NCI-H1436 (cell line): ENCODE results near the gene CPZ.

Source experiments
- DNase-seq: peaks from one replicate; lab custom pipeline; 2025; lab: John Stamatoyannopoulos, UW

The CPZ gene

DNA sequence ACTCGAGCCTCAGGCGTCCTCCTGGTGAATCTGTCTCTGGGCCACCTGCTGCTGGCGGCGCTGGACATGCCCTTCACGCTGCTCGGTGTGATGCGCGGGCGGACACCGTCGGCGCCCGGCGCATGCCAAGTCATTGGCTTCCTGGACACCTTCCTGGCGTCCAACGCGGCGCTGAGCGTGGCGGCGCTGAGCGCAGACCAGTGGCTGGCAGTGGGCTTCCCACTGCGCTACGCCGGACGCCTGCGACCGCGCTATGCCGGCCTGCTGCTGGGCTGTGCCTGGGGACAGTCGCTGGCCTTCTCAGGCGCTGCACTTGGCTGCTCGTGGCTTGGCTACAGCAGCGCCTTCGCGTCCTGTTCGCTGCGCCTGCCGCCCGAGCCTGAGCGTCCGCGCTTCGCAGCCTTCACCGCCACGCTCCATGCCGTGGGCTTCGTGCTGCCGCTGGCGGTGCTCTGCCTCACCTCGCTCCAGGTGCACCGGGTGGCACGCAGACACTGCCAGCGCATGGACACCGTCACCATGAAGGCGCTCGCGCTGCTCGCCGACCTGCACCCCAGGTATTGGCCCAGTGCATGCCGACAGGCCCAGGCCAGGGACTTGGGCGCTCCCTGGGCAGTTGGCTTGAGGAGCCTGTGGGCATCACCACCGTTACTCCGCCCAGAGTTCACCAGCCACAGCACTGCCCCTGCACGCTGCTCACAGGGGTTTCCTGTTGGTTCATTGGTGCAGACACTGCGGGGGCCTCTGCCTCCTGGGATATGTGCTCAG is 11.3 kb upstream of the CPZ start:
- DNase-seq, result no peak

DNA sequence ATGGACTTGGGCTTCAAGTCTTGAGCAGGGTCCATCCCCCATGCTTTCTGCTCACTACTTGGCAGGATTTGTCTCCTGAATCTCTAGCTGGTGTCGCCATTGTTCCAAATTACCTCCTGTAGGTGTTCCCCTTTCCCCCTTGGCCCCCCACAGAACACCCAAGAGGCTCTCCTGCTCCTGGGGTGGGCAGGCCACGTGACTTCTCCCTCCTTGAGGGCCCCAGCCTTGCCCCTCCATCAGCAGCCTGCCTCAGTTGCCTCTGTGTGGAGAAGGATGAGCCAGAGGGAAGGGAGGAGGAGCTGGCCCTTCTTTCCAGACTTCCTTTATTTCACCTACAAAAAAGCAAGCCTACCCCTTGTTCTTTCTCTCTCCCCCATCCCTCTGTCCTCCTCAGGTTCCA is 10.5 kb upstream of the CPZ start:
- no peak for DNase-seq

DNA sequence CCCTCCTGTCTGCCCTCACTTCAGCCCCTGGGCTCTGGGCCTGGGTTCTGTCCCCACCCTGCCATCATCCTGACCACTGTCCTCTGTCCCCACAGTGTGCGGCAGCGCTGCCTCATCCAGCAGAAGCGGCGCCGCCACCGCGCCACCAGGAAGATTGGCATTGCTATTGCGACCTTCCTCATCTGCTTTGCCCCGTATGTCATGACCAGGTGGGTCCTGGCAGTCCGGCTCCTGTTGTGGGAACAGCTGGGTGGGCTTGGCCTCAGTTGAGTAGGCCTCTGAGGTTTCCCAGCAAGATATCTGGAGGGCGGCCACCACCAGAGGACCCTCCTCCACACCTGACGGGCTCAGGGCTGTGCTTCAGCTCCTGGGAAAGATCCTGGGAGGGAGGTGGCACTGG is 10.1 kb upstream of the CPZ start:
- DNase-seq, result no peak

DNA sequence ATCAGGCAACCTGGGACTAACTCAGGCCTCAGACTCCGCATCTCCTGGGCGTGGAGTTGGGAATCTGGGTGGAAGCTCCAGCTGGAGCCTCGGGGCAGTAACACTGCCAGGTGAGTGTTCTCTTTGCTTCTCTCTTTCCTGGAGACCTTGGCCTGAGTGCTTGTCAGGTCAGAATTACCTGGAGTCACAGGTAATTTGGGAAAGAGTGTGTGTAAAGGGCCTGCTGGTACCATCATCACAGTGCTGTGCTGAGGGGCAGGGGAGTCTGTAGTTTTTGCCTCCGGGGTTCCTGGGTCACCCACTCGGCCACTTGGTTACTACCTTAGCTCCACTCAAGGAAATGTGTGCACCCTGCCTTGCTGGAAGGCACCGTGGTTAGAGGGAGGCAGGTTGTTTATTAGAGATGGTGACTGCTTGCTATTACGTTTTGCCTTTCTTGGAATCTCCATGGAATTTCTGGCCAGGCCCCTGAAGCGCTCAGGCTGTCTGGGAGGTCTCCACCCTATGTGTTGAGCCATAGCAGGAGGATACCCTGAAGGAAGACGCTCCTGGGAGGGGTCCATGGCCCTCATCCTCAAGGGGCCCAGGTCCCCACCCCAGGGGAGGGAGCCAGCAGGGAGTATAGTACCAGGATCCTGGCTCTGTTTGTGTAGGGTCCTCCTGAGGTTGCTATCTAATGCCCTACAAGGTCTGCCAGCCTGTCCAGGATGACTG is 9.5 kb upstream of the CPZ start:
- no peak for DNase-seq

DNA sequence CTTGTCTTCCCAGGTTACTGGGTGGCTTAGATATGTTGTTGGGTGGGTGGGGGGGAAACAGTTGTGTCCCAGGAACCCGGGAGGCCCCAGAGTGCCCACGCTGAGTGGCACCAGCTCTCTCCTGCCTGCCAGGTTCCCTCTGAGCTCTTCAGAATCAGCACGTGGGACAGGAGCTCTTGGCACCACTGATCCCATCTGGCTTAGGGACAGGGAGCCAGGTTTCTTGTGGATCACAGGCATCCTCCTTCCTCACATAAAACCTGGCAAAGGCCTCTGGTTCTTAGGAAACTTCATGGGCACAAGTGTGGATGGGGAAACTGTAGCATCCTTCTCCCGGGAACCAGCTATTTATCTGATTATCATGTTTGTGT is 8.9 kb upstream of the CPZ start:
- no peak for DNase-seq

DNA sequence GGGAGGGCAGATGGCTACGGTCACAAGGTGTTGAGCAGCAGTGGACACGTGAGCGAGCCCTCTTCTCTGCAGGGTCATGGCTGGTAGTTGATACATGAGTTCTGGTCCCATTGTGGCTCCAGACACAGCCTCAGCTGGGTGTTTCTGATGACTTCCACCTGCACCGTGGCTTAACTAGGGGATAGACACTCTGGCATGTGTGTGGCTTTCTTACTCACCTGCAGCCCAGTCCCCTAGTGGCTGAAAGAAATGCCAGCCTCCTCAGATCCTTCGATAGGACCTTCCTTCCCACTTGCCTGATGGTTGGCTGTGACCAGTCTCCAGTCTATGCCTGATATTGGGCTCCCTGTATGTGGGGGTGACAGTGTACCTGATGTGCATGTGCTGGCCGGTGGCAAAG is 7.4 kb upstream of the CPZ start:
- DNase-seq, result no peak

DNA sequence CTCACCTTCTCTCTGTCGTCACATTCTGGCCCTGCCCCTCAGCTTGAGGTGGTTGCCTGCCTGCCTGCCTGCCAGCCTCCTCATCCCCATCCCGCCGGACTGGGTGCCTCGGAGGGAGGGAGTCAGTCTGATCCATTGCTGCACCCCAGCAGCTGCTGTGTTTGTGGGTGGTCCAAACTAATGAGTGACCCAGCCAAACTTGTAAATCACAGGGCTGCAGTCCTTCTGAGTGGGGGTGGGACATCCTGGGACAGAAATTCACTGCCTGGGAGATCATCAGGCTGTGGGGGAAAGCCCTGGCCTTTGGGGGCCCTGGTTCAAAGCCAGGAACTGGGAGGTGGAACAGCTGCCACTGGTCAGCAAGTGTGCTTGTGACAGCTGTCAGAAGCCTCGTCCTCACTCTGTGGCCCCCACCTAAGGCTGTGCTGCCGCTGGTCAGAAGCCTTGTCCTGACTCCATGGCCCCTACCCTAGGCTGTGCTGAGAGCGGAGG is 6.8 kb upstream of the CPZ start:
- DNase-seq, result no peak

DNA sequence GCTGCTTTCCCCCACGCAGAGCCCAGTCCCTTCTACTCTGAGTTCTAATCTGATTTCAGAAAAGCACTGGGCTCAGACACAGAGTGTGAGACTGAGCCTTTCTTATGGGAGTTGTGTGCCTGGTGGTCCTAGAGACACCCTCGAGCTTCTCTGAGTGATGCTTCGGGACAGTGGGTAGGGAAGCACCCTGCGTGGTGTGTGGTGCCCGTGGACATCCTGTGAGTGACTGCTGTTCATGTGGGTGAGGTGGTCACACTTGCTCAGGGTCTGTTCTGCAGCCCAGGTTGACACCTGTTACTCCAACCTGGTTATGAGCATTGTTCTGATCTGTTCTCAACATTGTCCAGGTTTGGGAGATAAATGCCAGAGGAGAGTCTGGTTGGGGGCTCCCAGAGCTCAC is 6.3 kb upstream of the CPZ start:
- DNase-seq, result no peak

DNA sequence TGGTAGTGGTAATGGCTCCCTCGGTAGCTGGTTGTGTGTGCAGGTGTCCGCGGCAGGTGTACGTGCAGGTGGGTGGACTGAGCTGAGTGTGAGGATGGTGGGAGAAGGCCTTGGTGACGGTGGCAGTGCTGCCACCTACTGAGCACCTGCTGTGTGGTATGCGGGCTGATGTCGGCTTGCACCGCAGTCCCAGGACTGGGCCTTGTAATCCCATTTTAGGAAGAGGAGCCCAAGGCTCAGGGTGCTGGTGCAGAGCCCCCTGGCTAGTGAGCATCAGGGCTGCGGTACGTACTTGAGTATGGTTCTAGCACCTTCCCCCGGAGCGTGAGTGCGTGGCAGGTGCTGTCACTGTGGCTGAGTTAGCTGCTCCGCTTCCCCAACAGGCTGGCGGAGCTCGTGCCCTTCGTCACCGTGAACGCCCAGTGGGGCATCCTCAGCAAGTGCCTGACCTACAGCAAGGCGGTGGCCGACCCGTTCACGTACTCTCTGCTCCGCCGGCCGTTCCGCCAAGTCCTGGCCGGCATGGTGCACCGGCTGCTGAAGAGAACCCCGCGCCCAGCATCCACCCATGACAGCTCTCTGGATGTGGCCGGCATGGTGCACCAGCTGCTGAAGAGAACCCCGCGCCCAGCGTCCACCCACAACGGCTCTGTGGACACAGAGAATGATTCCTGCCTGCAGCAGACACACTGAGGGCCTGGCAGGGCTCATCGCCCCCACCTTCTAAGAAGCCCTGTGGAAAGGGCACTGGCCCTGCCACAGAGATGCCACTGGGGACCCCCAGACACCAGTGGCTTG is 5.7 kb upstream of the CPZ start:
- no peak for DNase-seq

DNA sequence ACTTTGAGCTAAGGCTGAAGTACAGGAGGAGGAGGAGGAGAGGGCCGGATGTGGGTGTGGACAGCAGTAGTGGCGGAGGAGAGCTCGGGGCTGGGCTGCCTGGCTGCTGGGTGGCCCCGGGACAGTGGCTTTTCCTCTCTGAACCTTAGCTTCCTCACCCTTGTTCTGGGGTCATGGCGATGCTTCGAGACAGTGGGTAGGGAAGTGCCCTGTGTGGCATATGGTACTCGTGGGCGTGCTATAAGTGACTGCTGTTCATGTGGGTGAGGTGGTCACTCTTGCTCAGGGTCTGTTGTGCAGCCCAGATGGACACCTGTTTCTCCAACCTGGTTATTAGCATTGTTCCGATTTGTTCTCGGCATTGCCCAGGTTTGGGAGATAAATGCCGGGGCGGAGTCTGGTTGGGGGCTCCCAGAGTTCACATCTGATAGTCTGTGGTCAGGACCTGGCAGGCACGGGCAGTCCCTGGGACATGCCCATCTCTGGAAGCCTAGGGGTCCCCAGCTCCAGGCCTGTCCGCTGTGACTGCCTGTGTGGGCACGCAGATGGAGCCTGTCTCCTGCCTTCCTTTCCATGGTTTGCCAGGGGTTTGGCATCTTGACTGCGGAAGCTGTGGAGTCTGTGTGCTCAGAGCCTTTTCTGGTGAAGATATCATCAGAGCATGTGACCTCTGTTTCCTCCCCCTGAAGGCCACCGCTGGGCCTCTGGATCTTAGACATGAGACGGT is 4.9 kb upstream of the CPZ start:
- DNase-seq, result no peak

DNA sequence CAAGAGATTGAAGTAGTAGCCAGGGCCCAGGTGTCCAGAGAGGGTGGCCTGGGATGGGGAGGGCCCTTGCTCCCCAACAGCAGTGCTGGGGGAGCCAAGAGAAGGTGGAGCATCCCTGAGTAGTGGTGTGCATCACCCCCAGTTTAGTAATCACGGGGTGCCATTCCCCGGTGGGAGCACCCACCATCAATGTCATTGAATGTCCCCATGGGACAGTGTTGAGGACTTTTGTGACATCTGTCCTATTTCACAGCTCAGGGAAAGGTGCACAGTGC is 4.4 kb upstream of the CPZ start:
- no peak for DNase-seq

DNA sequence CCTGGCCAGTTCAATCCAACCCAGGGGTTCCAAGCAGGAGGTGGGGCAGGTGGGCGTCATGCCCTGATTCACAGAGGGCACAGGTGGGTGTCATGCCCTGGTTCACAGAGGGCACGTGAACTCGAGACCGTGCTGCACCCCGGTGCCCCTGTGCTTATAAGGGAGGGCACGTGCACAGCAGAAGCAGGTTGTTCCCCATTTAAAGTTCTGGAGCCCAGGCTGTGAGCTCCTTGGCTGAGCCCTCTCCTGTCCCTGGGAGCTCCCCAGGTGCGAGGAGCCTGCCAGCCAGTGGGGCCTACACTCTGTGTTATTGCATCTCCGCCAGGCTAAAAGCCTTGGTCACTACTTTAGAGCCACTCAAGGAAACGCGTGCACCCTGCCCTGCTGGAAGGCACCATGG is 3.2 kb upstream of the CPZ start:
- no peak for DNase-seq

DNA sequence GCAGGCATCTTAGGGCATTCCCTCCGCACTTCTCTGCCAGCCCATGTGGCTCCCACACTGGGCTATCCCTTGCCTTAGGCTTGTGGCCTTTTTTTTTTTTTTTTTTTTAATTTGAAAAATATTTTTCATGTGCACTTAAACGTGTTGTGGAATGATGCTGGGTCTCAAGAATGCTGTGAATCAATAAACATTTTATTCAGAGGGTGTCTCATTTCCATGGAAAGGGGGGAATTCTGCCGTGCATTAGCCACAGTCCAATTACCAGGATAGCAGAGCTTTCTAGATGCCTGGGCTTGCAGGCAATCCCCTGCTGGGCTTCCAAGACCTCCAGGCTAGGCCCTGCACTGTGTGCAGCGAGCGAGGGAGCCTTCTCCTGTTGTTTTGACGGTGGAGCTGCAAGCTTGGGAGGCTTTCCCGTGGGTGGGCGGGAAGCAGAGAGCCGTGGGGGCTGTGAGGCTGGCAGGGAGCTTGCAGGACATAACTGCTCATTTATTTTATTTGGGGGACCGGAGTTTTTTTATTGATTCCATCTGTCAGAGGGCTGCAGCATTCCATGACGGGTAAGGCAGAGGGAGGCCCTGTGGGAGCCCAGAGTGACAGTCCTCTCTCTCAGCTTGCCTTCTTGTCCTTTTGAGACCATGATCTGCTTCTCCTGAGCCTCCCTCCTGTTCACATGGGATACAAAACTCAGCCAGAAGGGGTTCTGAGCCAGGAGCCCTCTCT is 2.6 kb upstream of the CPZ start:
- no peak for DNase-seq

DNA sequence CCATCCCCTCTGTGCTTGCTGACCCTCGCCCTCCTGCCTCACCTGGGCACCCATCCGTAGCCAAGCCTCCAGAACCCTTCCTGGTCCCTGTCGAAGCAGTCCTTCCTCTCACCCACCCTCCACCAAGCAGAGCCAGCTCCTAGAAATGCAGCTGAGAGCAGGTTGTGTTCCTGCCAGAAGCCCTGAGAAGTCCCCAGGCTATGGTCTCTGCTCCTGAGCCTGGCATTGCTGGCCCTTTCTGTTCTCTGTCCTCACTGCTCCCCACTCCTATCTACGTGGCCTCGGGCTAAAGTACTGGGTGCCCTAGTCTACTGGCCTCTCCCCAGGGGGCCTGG is 2.1 kb upstream of the CPZ start:
- no peak for DNase-seq

DNA sequence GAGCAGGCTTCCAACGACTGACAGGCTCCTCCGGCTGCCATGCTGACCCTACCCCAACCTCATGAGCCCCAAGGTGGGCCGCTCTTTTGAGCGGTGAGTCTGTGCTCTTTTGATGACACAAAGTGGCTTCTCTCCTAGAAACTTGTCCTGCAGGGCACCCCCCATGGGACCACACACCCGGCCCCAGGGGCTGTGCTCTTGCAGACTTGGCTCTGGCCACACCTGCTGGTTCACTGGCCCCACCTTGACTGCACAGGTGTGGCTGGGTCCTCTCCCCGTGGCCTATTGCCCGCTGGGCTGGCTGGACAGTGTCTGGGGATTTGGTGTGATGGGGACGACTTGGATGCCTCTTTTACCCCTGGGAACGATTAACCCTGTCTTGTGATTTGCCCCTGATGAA is 1.5 kb upstream of the CPZ start:
- DNase-seq, result no peak

DNA sequence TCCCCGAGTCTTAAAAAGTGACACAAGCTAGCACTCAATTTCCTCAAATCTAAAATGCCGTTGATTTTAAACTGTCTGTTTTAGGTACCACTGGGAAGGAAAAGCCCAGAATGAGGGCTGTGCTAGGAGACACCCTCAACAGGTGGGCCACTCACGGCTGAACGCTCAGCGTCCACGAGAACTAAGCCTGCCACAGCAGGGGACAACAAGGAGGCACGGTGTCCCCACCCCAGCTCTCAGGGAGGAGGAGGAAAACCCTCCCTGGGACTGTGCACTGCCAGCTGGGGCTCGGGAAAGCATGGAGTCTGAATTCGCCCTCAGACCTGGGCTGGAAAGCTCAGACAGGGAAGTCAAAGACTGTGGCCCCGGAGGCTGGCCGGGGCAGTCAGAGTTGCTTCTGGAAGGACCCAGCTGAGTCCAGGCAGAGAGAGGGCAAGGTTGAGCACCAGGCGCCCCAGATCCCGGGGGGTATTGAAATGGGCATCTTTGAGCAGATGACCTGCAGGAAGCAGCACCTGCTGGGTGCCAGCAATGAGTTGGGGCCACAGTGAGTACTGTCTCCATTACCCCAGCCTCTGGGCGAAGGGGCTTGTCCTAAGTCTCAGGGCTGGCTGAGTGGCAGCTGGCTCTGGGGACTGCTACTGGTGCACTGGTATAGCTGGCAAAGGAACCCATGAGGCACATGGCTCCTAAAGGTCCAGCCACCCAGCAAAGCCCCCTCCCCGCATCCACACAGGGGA is 769 bp upstream of the CPZ start:
- no peak for DNase-seq

DNA sequence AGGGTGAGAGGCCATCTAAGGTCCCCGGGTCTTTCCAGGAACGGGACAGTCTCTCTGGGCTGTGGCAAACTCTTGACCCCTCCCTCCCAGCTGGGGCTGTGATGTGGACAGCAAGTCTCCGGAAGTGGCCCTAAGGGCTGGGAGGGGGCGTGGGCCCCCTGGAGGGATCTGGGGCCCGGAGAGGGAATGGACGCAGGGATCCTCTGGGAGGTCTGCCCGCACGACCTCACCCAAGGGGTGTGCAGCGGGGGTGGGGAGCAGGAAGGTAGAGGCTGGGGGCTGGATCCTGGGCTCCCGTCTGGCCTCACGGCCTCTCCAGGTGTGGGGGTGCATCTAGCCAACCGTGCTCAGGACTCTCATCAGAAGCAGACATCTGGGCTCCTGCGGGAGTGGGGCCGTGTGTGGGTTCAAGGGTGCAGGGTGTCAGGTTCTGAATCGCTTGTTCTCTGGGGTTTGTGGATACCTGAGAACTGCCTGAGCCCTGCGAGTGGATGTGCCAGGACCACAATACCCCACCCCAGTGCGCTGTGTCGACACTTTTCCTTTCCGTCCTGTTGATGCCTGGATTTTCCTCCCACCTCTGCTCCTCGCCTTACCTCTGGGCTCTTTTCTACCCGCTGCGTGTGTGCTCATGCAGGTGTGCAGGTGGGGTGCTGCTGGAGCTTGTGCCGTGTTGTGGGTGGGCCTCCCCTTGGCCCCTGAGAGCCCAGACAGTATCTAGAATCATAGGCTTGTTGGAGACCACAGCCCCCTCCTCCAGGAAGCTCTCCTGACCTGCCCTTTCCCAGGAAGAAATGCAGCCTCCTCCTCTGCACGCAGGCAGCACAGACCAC is 915 bp downstream of the CPZ start:
- DNase-seq, result no peak

DNA sequence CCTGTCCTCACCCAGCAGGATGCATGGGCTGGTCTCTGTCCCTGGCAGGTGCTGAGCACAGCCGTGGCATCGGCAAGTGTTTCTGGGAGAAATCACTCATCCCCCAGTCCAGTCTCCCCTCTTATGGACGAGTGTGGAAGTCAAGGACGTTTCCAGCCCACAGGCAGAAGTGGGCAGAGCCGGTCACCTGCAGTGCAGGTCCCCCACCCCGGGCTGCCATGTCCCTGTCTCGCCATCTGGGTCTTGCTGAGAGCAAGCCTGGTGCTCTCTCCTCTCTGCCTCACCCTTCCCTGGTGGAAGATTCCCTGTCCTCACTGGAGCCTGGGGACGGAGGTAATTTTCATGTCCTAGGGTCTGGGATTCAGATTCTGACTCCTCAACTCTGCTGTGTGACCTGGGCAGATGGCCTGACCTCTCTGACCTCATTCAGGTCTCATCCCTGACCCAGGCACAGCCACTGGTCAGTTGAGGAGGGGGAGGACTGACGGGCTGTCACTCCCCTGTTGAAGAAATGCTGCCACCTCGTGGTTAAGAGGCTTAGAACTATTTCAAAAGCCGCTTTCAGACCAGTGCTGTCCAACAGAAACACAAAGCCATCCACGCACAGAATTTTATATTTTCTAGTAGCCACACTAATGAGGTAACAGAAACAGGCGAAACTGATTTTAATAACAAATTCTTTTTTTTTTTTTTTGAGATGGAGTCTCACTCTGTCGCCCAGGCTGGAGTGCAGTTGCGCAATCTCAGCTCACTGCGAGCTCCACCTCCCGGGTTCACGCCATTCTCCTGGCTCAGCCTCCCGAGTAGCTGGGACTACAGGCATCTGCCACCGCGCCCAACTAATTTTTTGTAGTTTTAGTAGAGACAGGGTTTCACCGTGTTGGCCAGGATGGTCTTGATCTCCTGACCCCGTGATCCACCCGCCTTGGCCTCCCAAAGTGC is 1.8 kb downstream of the CPZ start:
- no peak for DNase-seq
